NCI-H226 (cell line): ENCODE results near the gene RAN.
"Not testable (repeated sequence)": the region's sequence is repeated elsewhere in the genome, so short reads cannot be mapped to it uniquely, and the experiment has no call there.

Experiments used
- DNase-seq: peaks from one replicate; pipeline ENCODE4 v3.0.0-alpha.2; 2015

Gene RAN

DNA sequence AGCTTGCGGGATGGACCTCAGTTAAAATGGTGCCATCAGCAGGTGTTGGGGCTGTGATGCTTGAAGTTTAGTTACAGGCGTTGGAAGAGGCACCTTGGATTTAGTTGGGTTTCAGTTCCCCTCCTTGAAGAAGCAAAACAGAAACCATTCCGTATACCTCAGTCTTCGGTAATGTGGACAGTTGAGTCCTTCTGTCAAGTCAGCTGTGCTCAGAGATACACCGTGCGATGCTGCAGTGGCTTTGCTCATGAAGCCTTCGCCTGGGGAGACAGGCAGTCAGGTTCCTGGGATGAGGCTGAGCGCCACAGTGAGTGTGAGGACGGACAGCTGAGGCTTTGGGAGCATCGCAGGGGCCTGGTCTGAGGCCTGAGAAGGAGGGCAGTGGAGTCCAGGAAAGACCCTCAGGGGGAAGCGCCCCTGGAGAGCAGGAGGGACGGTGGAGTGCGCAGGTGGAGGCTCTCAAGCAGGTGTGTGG is 7.4 kb downstream of the RAN start:
- DNase-seq: no peak

DNA sequence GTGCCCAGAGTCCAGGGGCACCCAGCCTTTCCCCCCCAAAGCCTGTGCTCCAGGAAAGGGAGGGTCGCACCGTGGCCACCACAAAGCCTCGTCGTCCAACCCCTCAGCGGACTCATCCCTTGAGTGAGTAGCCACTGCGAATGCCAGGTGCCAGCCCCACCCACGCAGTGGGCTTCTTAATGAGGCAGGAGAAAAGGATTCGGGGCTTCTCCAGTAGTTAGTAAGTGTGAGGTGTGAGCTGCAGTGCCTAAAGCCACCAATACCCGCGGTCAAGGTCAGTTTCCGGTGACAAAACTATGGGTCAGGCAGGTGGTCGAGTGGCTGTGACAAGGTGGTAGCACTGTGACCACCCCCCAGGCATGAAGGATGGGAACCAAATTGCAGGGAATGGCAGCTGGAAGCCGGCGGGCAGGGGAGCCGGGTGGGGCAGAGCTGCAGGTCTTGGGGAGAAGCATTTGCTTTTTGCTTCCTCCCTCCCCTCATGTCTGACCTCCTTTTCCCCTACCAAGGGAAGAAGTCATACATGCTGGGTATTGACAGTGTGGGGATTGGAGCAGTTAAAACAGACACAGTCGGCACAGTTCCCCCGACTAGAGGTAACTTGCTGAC is 8.0 kb downstream of the RAN start:
- DNase-seq: no peak

DNA sequence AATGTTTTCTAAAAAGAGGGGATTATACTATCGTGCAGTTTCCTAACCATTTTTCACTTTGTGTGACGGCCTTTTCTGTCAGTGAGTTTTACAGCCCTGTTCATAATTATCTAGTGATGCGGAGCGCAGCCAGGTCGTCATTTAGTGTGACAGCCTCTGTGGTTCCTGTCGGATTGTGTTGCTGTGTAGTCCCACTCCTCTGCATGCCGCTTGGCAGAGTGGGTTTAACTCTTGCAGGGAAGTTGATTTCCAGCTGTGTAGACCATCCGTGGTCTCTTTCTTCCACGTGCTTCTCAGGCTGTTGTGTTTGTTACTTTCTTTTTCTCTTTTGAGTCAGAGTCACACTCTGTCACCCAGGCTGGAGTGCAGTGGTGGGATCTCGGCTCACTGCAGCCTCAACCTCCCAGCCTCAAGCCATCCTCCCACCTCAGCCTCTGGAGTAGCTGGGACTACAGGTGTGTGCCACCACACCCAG is 8.6 kb downstream of the RAN start:
- DNase-seq: no peak

DNA sequence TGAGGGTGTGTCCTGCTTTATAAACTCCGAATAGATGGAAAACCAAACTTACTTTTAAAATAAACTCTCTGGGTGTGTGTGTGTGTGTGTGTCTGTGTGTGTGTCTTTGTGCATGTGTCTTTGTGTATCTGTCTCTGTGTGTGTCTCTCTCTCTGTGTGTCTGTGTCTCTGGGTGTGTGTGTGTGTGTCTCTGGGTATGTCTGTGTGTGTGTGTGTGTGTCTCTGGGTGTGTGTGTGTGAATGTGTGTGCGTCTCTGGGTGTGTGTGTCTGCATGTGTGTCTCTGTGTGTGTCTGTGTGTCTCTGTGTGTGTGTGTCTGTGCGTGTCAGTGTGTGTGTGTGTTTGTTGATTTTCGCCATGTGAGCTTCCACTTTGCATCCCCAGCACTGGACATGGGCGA is 9.2 kb downstream of the RAN start:
- no peak for DNase-seq

DNA sequence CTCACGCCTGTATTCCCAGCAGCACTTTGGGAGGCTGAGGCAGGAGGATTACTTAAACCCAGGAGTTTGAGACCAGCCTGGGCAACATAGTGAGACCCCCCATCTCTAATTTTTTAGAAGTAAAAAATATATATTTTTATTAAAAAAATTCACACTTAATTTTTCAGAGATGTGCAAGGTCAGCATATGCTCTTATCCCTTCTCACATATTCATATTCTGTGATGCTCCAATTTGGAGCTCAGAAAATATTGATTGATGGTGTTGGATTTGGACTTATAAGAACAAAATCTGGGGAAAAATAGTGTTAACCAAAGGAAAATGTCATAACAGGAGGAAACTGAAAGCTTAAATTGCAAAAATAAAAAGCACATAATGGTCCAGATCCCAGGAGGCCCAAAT is 9.7 kb downstream of the RAN start:
- no peak for DNase-seq

DNA sequence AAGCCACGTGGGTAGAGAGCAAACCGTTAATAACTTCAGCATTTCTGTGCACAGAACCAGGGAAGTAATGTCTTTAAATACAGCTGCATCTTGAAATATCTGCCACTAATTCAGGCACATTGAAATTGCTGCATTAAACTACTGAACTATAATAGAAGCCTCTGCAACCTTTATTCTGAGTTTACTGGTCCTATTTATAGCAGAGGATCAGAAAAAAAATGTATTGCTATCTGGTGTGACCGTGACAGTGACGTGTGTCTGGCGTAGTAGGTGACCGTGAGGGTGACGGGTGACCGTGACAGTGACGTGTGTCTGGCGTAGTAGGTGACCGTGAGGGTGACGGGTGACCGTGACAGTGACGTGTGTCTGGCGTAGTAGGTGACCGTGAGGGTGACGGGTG is 15.3 kb downstream of the RAN start:
- not testable (repeated sequence) for DNase-seq

DNA sequence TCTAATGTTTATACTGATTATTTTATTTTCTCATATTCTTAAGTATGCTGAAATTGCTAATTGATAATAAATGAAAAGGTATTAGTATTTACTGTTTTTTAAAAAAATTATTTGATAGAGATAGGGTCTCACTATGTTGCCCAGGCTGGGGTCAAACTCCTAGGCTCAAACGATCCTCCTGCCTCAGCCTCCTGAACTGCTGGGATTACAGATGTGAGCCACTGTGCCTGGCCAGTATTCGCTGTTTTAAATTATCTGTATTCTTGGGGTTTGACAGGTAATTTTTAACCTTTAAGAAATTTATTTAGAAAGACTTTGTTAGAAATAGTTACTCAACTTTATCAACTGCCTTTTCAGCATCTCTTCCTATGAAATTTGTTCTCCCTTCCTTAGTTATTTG is 32.2 kb downstream of the RAN start:
- DNase-seq: no peak

DNA sequence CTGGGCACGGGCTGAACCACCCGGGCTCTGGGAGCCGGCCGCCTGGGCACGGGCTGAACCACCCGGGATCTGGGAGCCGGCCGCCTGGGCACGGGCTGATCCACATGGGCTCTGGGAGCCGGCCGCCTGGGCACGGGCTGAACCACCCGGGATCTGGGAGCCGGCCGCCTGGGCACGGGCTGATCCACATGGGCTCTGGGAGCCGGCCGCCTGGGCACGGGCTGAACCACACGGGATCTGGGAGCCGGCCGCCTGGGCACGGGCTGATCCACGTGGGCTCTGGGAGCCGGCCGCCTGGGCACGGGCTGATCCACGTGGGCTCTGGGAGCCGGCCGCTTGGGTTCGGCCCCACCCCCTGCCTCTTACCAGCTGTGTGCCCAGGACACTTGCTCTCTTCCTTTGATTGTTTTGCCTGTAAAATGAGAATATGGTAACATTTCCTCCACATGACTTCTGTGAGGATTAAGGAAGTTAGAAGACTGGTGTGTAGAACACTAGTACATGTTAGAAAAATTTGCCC is 33.1 kb downstream of the RAN start:
- DNase-seq: not testable (repeated sequence)

DNA sequence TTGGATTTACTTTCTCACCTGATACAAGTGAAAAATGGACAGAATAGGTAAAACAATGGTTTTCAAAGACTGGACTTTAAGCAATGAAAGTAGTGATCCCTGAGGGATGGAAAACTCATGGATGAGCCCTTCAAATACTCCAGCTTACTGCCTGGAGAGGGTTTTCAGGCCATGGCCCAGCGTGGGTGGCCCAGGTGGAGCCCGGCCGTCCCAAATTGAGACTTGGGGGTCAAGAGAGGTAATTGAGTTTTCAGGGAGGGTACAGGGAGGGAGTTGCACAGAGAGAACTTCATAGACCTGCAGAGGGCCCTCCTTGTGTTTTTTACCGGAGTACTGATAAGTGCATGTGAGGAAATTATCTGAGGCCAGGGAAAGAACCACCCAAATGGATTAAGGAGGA is 37.2 kb downstream of the RAN start:
- no peak for DNase-seq

DNA sequence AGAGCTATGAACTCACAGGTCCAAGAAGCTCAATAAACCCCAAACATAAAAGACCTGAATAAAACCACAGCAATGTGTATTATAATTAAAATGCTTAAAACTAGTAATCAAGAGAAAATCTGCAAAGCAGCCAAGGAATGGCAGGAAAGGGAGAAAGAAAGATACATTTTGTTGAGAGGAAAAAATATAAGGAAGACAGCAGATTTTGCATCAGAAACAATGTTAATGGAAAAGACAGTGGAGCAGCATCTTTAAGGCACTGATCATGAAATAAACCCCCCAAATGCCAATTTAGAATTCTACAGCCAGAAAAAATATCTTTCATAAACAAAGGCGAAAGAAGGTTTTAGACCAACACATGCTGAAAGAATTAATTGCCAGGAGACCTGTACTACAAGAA is 39.3 kb downstream of the RAN start:
- DNase-seq: no peak

DNA sequence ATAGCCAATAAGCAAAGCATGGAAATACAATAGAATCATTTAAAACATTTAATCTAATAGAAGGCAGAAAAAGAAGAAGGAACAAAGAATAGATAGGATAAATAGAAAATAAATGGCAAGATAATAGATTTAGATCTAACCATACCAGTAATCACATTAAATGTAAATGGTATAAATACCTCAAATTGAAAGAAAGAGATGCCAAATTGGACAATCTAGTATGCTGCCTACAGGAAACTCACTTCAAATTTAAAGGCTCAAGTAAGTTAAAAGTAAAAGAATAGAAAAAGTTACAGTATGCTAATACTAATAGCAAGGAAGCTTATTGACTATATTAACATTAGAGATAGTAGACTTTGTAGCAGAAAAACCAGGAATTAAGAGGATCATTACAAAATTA is 40.1 kb downstream of the RAN start:
- no peak for DNase-seq

DNA sequence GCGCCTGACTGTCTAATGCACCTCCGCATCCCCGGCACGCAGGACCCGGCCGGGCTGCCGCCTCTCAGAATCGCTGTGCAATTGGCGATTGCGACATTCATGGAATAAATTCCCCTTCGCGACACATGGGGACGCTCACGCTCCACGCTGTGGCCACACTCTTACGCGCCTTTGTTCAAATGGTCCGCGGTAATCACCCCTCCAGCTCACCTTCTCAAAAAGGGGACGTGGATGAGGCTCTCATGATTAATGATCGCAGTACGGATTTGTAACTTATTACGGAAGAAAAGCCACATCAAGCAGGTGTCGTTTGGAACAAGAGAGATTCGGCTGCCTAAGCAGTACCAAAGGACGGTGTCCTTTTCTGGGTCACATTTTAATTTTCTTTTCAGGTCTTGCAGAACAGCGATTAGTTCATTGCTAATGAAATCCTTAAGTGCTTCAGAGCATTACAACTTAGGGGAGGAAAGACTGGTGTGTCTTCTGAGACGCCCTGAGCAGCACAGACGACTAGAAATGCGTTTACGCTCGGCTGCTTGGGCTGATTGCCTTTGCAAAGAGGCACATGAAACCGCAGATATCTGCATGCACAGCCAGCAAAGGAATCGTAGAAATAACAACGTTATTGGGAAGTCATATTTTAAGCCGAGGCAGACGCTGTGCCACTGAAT is 44.5 kb downstream of the RAN start:
- DNase-seq: peak; percentile 16

DNA sequence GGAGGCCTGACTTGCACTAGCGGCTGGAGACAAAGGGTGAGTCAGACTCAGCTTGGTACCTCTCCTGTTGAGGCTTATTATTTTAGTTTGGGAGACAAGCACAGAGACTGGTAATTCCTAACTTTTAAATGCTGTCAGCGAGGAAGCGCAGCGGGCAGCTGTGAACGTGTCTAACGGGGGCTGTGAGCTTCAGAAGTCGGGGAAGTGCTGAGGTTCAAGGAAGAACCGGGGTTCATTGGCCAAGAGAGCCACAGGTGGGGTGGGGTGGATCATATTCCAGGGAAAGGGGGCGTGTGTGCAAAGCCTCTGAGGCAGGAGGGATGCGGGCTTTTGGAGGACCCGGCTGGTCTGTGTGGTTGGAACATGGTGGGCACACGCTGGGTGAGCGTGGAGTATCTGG is 45.7 kb downstream of the RAN start:
- no peak for DNase-seq

DNA sequence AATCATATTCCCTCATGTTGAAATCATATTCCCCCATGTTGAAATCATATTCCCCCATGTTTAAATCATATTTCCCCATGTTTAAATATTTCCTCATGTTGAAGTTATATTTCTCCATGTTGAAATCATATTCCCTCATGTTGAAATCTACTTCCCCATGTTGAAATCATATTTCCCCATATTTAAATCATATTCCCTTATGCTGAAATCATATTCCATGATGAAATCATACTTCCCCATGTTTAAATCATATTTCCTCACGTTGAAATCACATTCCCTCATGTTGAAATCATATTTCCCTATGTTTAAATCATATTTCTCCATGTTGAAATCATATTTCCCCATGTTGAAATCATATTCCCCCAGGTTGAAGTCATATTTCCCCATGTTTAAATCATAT is 47.2 kb downstream of the RAN start:
- DNase-seq: no peak

DNA sequence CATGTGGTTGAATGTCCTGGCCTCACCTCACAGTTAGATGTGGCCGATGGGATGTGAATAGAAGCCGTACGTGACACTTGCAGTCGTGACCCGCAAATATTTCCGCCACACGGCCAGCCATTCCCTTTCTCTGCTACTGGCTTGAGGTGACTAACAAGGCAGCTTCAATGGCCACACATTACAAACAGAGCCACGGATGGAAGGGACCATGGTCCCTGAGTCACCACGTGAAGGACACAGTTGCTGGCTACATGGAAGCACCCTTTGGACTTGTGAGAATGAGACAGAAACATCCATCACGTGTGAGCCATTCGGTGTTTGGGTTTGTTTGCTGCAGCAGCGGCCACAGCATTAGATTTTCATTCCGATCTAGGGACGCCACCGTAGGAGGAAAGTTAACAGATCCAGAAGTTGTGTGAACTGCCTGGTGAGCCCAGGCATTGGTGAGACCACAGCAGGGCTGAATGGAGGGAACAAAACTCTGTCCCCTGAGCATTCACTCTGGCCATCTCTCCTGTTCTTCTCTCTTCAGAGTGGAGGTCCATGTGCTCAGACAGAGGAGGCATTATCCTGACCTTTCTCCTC is 48.3 kb downstream of the RAN start:
- DNase-seq: no peak

DNA sequence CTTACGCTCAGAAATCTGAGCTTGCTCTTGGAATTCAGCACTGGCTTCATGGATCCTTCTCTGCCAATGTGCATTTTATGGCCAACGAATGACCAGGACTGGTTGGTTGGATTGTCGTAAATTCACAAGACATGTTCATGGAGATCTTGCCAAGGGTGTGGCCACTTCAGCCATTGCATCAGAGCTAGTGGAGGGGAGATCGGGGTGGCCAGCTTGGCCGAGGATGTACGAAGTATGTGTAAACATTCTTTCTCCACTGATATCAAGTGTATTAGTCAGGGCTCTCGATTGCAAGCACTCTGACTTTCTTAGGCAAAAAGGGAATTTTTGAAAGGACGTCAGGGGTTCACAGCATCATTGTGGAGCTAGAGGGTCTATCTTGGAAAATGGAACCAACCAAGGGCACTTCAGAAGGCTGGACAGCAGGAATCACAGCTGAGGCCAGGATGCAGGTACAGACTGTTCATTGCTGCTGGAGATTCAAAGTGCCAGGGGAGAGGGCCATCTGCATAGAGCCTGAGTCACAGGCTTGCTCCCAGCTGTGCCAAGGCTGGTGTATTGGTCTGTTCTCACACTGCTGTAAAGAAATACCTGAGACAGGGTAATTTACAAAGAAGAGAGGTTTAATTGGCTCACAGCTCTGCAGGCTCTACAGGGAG is 49.0 kb downstream of the RAN start:
- peak; percentile 88 for DNase-seq

DNA sequence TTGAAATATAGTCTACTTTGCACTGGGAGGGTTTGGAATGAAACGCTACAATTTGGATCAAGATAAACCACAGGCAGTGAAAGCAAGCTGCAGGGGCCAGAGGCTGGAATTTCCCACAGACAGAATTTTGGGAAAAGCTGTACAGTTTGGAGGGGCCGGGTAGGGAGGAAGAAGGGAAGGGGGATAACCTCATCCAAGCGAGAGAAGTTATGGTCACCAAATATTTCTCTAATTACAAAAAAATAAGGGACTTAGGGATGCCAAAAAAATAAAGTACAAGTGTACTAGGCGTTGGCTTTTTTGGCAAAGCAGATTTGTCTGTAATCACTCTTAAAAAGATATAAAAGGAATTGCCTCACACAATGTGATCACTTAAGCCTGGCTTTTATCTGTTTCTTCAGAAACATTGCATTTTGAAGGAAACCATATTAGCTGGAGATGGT is 50.7 kb downstream of the RAN start:
- no peak for DNase-seq

DNA sequence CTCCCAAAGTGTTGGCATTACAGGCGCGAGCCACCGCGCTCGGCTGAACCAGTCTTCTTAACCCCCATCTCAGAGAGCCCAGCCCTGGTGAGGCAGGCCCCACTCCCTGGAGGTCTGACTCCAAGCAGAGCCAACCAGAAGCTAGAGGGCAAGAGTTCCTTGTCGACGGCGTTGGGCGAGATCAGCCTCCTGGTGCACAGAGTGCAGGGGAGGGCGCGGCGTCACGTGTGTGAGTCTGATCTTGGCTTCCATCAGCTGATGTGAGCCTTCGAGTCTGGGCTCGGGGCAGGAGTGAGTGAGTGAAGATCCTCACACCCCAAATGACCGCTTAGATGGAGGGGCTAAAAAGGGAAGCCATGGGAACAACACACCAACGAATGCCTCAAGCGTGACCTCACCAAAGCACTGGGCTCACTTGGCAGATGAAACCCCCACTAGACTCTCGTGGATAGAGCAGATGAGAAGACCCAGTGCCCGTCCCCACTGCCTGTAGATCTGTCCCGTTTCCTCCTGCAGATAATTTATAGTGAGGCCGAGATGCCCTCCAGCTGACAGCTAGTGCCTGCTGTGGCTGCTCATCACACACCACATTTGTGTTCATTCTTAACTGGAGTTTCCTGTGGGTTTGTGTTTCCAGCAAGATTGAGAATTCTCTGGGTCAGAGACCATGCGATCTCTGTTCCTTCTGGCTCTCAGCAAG is 53.2 kb downstream of the RAN start:
- DNase-seq: no peak

DNA sequence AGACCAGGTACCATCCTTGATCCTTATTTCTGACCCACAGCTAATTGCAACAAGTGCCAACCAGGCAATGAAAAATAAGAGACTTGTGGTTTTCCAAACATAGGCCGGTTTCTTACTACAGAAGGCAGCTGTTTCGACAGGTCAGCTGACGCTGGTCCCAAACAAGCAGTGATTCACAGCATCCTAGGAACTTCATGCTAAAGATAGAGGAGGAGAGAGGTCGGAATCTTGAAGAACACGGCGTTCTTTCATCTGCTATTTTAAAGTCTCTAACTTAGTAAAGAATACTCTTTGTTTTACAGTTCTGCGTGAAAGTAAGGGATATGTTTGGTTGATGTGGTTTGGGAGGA is 53.8 kb downstream of the RAN start:
- no peak for DNase-seq
